A673 (cell line): ENCODE results near the gene CPTP. TPM values are rescaled to one million over a fixed set of nuclear protein-coding genes. Genes with fewer than 3 reads are reported as not detected.

Experiments
- BruUV-seq: library from RNA; stranded (reverse); fragments of 400-500 nt; replicated peaks from 2 replicates; lab custom pipeline; 2021; lab: Mats Ljungman, UMichigan
- CTCF ChIA-PET: fragments of 300-600 bp; sonication (Branson Sonifier 250); formaldehyde crosslinking; loops from one replicate; lab custom pipeline; 2022; ENCODE audit warnings: antibody characterized with exemption; lab: Charles Lee
- POLR2A ChIA-PET: fragments of 300-600 bp; sonication (Branson Sonifier 250); formaldehyde crosslinking; loops from one replicate; lab custom pipeline; 2022; ENCODE audit warnings: antibody characterized with exemption; ENCODE audit not compliant: low non-redundant PET; lab: Charles Lee
- DNase-seq: peaks from one replicate; pipeline ENCODE4 v3.0.0-alpha.2; 2015; ENCODE audit warnings: low spot score
- H3K27ac ChIP-seq: fragments of 200-600 bp; sonication (generic); 2 replicates; pipeline ENCODE4 v1.5.1; 2016; ENCODE audit warnings: mixed run types, low read depth, mild to moderate bottlenecking, mixed read lengths, antibody characterized with exemption, low read length; ENCODE audit not compliant: poor library complexity, severe bottlenecking
- H3K27me3 ChIP-seq: fragments of 200-600 bp; sonication (generic); replicated peaks from 2 replicates; pipeline ENCODE4 v1.6.1; 2017; ENCODE audit warnings: mixed run types, low read depth, mild to moderate bottlenecking, mixed read lengths, antibody characterized with exemption, low read length; ENCODE audit not compliant: insufficient read depth, poor library complexity
- H3K36me3 ChIP-seq: fragments of 200-600 bp; sonication (generic); 2 replicates; pipeline ENCODE4 v1.6.1; 2016; ENCODE audit warnings: mixed run types, mild to moderate bottlenecking, mixed read lengths, antibody characterized with exemption, low read length; ENCODE audit not compliant: insufficient read depth, poor library complexity, severe bottlenecking
- H3K4me1 ChIP-seq: fragments of 200-600 bp; sonication (generic); 2 replicates; pipeline ENCODE4 v1.6.1; 2017; ENCODE audit warnings: mixed run types, mild to moderate bottlenecking, mixed read lengths, antibody characterized with exemption, low read length; ENCODE audit not compliant: insufficient read depth, poor library complexity, severe bottlenecking
- H3K4me3 ChIP-seq: fragments of 200-600 bp; sonication (generic); 2 replicates; pipeline ENCODE4 v1.5.1; 2016; ENCODE audit warnings: low read depth, mixed run types, mild to moderate bottlenecking, mixed read lengths, low read length; ENCODE audit not compliant: poor library complexity, severe bottlenecking
- H3K9me3 ChIP-seq: fragments of 200-600 bp; sonication (generic); 2 replicates; pipeline ENCODE4 v1.6.1; 2016; ENCODE audit warnings: mixed run types, low read depth, mild to moderate bottlenecking, mixed read lengths, antibody characterized with exemption, low read length; ENCODE audit not compliant: poor library complexity, severe bottlenecking
- CTCF ChIP-seq: fragments of 300-800, 200-600 bp; sonication (generic); conservative IDR thresholded peaks from 2 replicates; pipeline ENCODE4 v1.5.1; 2017; ENCODE audit warnings: low read depth, mild to moderate bottlenecking, antibody characterized with exemption, low read length, moderate library complexity, mixed read lengths
- EZH2 ChIP-seq: fragments of 200-600 bp; sonication (generic); IDR thresholded peaks from 2 replicates; pipeline ENCODE4 v1.6.1; 2017; ENCODE audit warnings: borderline replicate concordance, low read depth, mild to moderate bottlenecking, mixed read lengths, antibody characterized with exemption, low read length; ENCODE audit not compliant: poor library complexity, severe bottlenecking
- intact Hi-C: fragments of 100-400 bp; cut with micrococcal nuclease; formaldehyde crosslinking; loops from one replicate; pipeline ENCODE4 v1.10.0; 2022; ENCODE audit not compliant: unreplicated experiment
- total RNA-seq: library from RNA; stranded (reverse); gene quantifications from 2 replicates; pipeline ENCODE4 v1.2.3, GENCODE V29; 2021

Gene CPTP
- total RNA-seq, 1 experiment from 2014 or later = 17.0 TPM

GRCh38 chr1:1336446-1336845 is 11.8 kb downstream of the CPTP start:
- ChIA-PET POLR2A (no interaction called here), CTCF (no interaction called here)
- Histone ChIP-seq H3K36me3 (peaks cover 9% of the 10 kb centered on the region), H3K27me3 (no peaks in the 10 kb centered on the region), H3K27ac (no peak overlapping the region), H3K4me3 (no peak overlapping the region), H3K4me1 (no peaks in the 10 kb centered on the region), H3K9me3 (no peaks in the 10 kb centered on the region)
- TF ChIP-seq CTCF (no peak), EZH2 (no peak)
- intact Hi-C loops = no loop called here
- BruUV-seq = no TSS peak
- DNase-seq = no peak

GRCh38 chr1:1336931-1337792 is 12.6 kb downstream of the CPTP start:
- BruUV-seq = no TSS peak
- Histone ChIP-seq H3K9me3 (no peaks in the 10 kb centered on the region), H3K27ac (no peak overlapping the region), H3K4me1 (no peaks in the 10 kb centered on the region), H3K4me3 (no peak overlapping the region), H3K36me3 (peaks cover 9% of the 10 kb centered on the region), H3K27me3 (no peaks in the 10 kb centered on the region)
- no peak for TF ChIP-seq EZH2
- TF ChIP-seq CTCF = no peak
- DNase-seq = no peak
- POLR2A ChIA-PET = no interaction called here
- intact Hi-C loops = no loop called here
- CTCF ChIA-PET = no interaction called here

GRCh38 chr1:1337793-1338147 is 13.2 kb downstream of the CPTP start:
- CTCF ChIA-PET = no interaction called here

More at GRCh38 chr1:1337793-1338147, 13.2 kb downstream of the CPTP start:
- TF ChIP-seq CTCF (no peak), EZH2 (no peak)
- no peaks in the 10 kb centered on the region for H3K9me3 ChIP-seq
- H3K27me3 ChIP-seq = no peaks in the 10 kb centered on the region
- peaks cover 9% of the 10 kb centered on the region for H3K36me3 ChIP-seq
- POLR2A ChIA-PET = no interaction called here
- BruUV-seq = no TSS peak
- no peaks in the 10 kb centered on the region for H3K4me1 ChIP-seq
- DNase-seq = no peak
- H3K4me3 ChIP-seq = no peak overlapping the region
- intact Hi-C loops = no loop called here
- H3K27ac ChIP-seq = no peak overlapping the region
